Gastrocnemius medialis (tissue), 4 donors: ENCODE data around the gene TFEC. TPM values are rescaled to one million over a fixed set of nuclear protein-coding genes. Genes with fewer than 3 reads are reported as not detected.
"Not testable (repeated sequence)": the region's sequence is repeated elsewhere in the genome, so short reads cannot be mapped to it uniquely, and the experiment has no call there.

Experiments
- ATAC-seq, 2 donors: fragments of 150-250 bp; one replicate each; pipeline ENCODE4 v1.9.1; 2016
- DNase-seq, 2 donors: peaks; one replicate each; pipeline ENCODE4 v3.0.0-alpha.2; 2019
- H3K27ac ChIP-seq, 4 donors: fragments of 200-600 bp; sonication (generic); 1 replicate in 1 of 4; 2 replicates in 3 of 4; pipeline ENCODE4 v1.5.1; 2016 to 2018; ENCODE audit warnings: mild to moderate bottlenecking in 2 of 4, moderate library complexity in 1 of 4
- H3K27me3 ChIP-seq, 3 donors: fragments of 200-600 bp; sonication (generic) in 2 of 3; 1 replicate in 1 of 3; 2 replicates in 2 of 3; pipeline versions ENCODE4 v1.5.1 to v1.6.0; 2016 to 2019; ENCODE audit warnings: mild to moderate bottlenecking in 1 of 3, moderate library complexity in 1 of 3
- H3K36me3 ChIP-seq, 2 donors: fragments of 200-600 bp; sonication (generic) in 1 of 2; one replicate each; pipeline ENCODE4 v1.5.1; 2017 to 2018
- H3K4me1 ChIP-seq, 2 donors: fragments of 200-600 bp; sonication (generic) in 1 of 2; one replicate each; pipeline ENCODE4 v1.5.1; 2016 to 2017; ENCODE audit warnings: mild to moderate bottlenecking in 2 of 2
- H3K4me3 ChIP-seq, 4 donors: fragments of 200-600 bp; sonication (generic) in 3 of 4; 1 replicate in 1 of 4; 2 replicates in 3 of 4; pipeline ENCODE4 v1.5.1; 2016 to 2019; ENCODE audit warnings: mild to moderate bottlenecking in 2 of 4
- H3K9me3 ChIP-seq, 3 donors: fragments of 200-600 bp; sonication (generic) in 2 of 3; 1 replicate in 1 of 3; 2 replicates in 2 of 3; pipeline ENCODE4 v1.5.1; 2016 to 2019
- CTCF ChIP-seq, 5 experiments: fragments of 450-650 bp in 3 of 5; fragments of 200-600 bp in 2 of 5; sonication (generic) in 2 of 5; IDR thresholded peaks in 4 of 5; conservative IDR thresholded peaks in 1 of 5; 1 replicate in 4 of 5; 2 replicates in 1 of 5; pipeline ENCODE4 v1.5.1; 2016 to 2019; ENCODE audit warnings: antibody characterized with exemption in 5 of 5, mild to moderate bottlenecking in 3 of 5, moderate library complexity in 3 of 5
- POLR2A ChIP-seq, 2 donors: fragments of 450-650 bp; IDR thresholded peaks; one replicate each; pipeline ENCODE4 v1.6.1; 2017; ENCODE audit warnings: antibody characterized with exemption in 2 of 2, mild to moderate bottlenecking in 2 of 2, moderate library complexity in 2 of 2
- in situ Hi-C, 4 donors: fragments of 200-750 bp; cut with MboI; loops; one replicate each; pipeline versions ENCODE4 v1.15.0 to v1.8.0; 2017; ENCODE audit warnings: low sequenced_read_pairs in 4 of 4
- intact Hi-C: fragments of 100-400 bp; cut with DNase I; formaldehyde crosslinking; loops from one replicate; pipeline ENCODE4 v1.15.1; 2023; ENCODE audit warnings: low total_unique reads
- total RNA-seq, 4 donors: library from RNA; depleted of rRNA; stranded (reverse); fragments of >200 nt; gene quantifications; one replicate each; pipeline versions ENCODE4 v1.1.0 to v1.2.3, GENCODE V29; 2016

TFEC gene
- total RNA-seq, 4 donors from 2014 or later = 0.17 to 0.91 (median 0.72) TPM

- in situ Hi-C loops (no loop called here), intact Hi-C loops (no loop called here)
- DNase-seq (no peak), ATAC-seq (no peak)
- H3K27ac ChIP-seq = no peak overlapping the region
- H3K4me1 ChIP-seq = no peaks in the 10 kb centered on the region
- H3K27me3 ChIP-seq = no peaks in the 10 kb centered on the region
- H3K9me3 ChIP-seq = no peaks in the 10 kb centered on the region
- H3K4me3 ChIP-seq = no peak overlapping the region
- TF ChIP-seq CTCF (IDR thresholded peaks at IDR 0.05 in 4 of 5, conservative IDR thresholded peaks at IDR 0.05 in 1 of 5) (no peak), POLR2A (IDR thresholded peaks at IDR 0.05) (no peak)
- no peaks in the 10 kb centered on the region for H3K36me3 ChIP-seq
Observed at GRCh38 chr7:115932880-115933279, 97.7 kb downstream of the TFEC start.

- in situ Hi-C loops, H3K4me3 ChIP-seq, intact Hi-C loops, H3K4me1 ChIP-seq, H3K27me3 ChIP-seq, H3K36me3 ChIP-seq, DNase-seq, H3K9me3 ChIP-seq, ATAC-seq, H3K27ac ChIP-seq: not testable (repeated sequence)
Observed at GRCh38 chr7:115930184-115930583, 100.4 kb downstream of the TFEC start.

GRCh38 chr7:115929736-115930135 is 100.8 kb downstream of the TFEC start:
- ATAC-seq, H3K4me3 ChIP-seq, intact Hi-C loops, in situ Hi-C loops, H3K27ac ChIP-seq, DNase-seq, H3K27me3 ChIP-seq, H3K36me3 ChIP-seq, H3K9me3 ChIP-seq, H3K4me1 ChIP-seq: not testable (repeated sequence)

GRCh38 chr7:115924411-115924810 is 106.2 kb downstream of the TFEC start:
- no peak for ATAC-seq
- intact Hi-C loops (no loop called here), in situ Hi-C loops (no loop called here)
- TF ChIP-seq CTCF (IDR thresholded peaks at IDR 0.05 in 4 of 5, conservative IDR thresholded peaks at IDR 0.05 in 1 of 5) = no peak
- no peak for TF ChIP-seq POLR2A (IDR thresholded peaks at IDR 0.05)
- Histone ChIP-seq H3K27ac (no peak overlapping the region), H3K9me3 (no peaks in the 10 kb centered on the region), H3K27me3 (no peaks in the 10 kb centered on the region), H3K36me3 (no peaks in the 10 kb centered on the region), H3K4me3 (no peak overlapping the region), H3K4me1 (no peaks in the 10 kb centered on the region)
- DNase-seq = no peak

- ATAC-seq (no peak), DNase-seq (no peak)
- Histone ChIP-seq H3K27ac (no peak overlapping the region), H3K9me3 (no peaks in the 10 kb centered on the region), H3K36me3 (no peaks in the 10 kb centered on the region), H3K4me3 (no peak overlapping the region), H3K27me3 (no peaks in the 10 kb centered on the region), H3K4me1 (no peaks in the 10 kb centered on the region)
- intact Hi-C loops = no loop called here
- in situ Hi-C loops = no loop called here
- TF ChIP-seq POLR2A (IDR thresholded peaks at IDR 0.05) (no peak), CTCF (IDR thresholded peaks at IDR 0.05 in 4 of 5, conservative IDR thresholded peaks at IDR 0.05 in 1 of 5) (no peak)
Observed at GRCh38 chr7:115920367-115920766, 110.2 kb downstream of the TFEC start.

GRCh38 chr7:115914951-115915350 is 115.6 kb downstream of the TFEC start:
- Histone ChIP-seq H3K4me1 (peaks cover 0 to 6% of the 10 kb centered on the region in 2 donors), H3K36me3 (no peaks in the 10 kb centered on the region), H3K4me3 (no peak overlapping the region), H3K9me3 (no peaks in the 10 kb centered on the region), H3K27ac (no peak overlapping the region), H3K27me3 (no peaks in the 10 kb centered on the region)
- intact Hi-C loops = loop anchor here (10.0 kb wide), 1 partner anchor 1890 kb away; no protein-coding TSS in a partner anchor
- DNase-seq (no peak), ATAC-seq (no peak)
- in situ Hi-C loops = no loop called here
- TF ChIP-seq CTCF (IDR thresholded peaks at IDR 0.05 in 4 of 5, conservative IDR thresholded peaks at IDR 0.05 in 1 of 5) (no peak), POLR2A (IDR thresholded peaks at IDR 0.05) (no peak)
